ENCODE results near the gene ASIC5. TPM values are rescaled to one million over a fixed set of nuclear protein-coding genes. Genes with fewer than 3 reads are reported as not detected.

Gene ASIC5
- total RNA-seq, 1 experiment from 2014 or later = not detected

DNA sequence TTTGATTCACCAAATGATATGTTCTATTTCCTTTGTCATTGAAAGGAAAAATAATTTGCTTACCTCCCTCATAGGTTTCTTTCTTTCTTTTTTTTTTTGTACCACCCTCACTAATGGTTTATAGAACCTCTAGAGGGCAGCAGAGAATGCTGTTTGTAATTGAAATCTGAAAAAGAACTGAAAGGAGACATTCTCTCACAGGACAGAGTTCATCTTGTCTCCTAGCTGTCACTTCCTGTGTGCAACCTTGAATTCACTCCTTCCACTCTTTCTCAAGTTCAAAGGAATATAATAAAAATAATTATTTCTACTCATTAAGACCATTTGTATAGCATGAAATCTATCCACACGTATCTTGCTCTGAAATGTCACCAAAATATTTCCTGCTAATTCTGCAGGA is 56.2 kb downstream of the ASIC5 start:
- Histone ChIP-seq H3K9me3 (ENCODE audit: control insufficient read depth, insufficient read depth, low read depth, low read length) (no peaks in the 10 kb centered on the region), H3K27ac (ENCODE audit: low read length) (no peak overlapping the region), H3K27me3 (ENCODE audit: control insufficient read depth, insufficient read depth, low read length) (no peaks in the 10 kb centered on the region), H3K4me3 (ENCODE audit: low read depth in 2 of 2, low read length in 2 of 2) (no peak overlapping the region), H3K4me1 (ENCODE audit: control insufficient read depth, insufficient read depth, low read length) (no peaks in the 10 kb centered on the region), H3K36me3 (ENCODE audit: control insufficient read depth, insufficient read depth, low read length) (no peaks in the 10 kb centered on the region)
- no peak for TF ChIP-seq SIN3A (IDR thresholded peaks at IDR 0.05; ENCODE audit: borderline replicate concordance, insufficient read depth, low read depth, low read length)
- TF ChIP-seq, protein P1, sequence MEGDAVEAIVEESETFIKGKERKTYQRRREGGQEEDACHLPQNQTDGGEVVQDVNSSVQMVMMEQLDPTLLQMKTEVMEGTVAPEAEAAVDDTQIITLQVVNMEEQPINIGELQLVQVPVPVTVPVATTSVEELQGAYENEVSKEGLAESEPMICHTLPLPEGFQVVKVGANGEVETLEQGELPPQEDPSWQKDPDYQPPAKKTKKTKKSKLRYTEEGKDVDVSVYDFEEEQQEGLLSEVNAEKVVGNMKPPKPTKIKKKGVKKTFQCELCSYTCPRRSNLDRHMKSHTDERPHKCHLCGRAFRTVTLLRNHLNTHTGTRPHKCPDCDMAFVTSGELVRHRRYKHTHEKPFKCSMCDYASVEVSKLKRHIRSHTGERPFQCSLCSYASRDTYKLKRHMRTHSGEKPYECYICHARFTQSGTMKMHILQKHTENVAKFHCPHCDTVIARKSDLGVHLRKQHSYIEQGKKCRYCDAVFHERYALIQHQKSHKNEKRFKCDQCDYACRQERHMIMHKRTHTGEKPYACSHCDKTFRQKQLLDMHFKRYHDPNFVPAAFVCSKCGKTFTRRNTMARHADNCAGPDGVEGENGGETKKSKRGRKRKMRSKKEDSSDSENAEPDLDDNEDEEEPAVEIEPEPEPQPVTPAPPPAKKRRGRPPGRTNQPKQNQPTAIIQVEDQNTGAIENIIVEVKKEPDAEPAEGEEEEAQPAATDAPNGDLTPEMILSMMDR (IDR thresholded peaks at IDR 0.05) = peak; percentile 52; the same call in 1 of the 2 replicates
- ATAC-seq (no peak), DNase-seq (ENCODE audit: low read depth, low spot score) (peak; percentile 35)
- intact Hi-C loops (cut with micrococcal nuclease; ENCODE audit: unreplicated experiment) (loop anchor here (1.0 kb wide), 1 partner anchor 143 kb away; the partner anchor contains the start of gene CTSO), in situ Hi-C loops (cut with HindIII; ENCODE audit: low pct_unique_long_range_greater_than_20kb, low sequenced_read_pairs) (no loop called here)
- CTCF ChIA-PET = no interaction called here
- POLR2A ChIA-PET = no interaction called here
- no TSS peak for BruUV-seq (replicated peaks)

DNA sequence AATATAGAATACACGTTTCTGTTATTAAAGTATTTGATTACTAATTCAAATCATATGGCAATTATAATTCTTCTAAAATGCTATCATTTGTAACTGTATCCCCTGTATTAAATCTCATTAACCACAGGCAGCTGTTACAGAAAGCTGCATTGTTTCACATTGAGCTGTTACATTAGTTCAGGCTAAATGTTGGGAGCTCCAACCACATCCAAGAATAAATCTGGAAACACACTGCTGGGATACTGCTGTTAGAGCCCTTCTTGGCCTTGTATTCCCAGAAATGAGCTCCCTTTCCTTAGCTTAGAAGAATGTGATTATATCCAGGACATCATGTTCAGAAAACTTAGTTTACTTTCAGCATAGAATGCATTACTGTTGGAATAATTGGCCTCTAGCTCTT is 59.1 kb downstream of the ASIC5 start:
- H3K4me1 ChIP-seq (ENCODE audit: control insufficient read depth, insufficient read depth, low read length) = no peaks in the 10 kb centered on the region
- no TSS peak for BruUV-seq (replicated peaks)
- H3K9me3 ChIP-seq (ENCODE audit: control insufficient read depth, insufficient read depth, low read depth, low read length) = no peaks in the 10 kb centered on the region
- ATAC-seq = no peak
- no peak overlapping the region for H3K27ac ChIP-seq (ENCODE audit: low read length)
- POLR2A ChIA-PET = no interaction called here
- in situ Hi-C loops (cut with HindIII; ENCODE audit: low pct_unique_long_range_greater_than_20kb, low sequenced_read_pairs) = no loop called here
- TF ChIP-seq POLR2AphosphoS5 (IDR thresholded peaks at IDR 0.05; ENCODE audit: low read depth, low read length) (no peak), SIN3A (IDR thresholded peaks at IDR 0.05; ENCODE audit: borderline replicate concordance, insufficient read depth, low read depth, low read length) (no peak), TCF7L2 (IDR thresholded peaks at IDR 0.05; ENCODE audit: low read depth, low read length) (no peak)
- TF ChIP-seq, protein P2, sequence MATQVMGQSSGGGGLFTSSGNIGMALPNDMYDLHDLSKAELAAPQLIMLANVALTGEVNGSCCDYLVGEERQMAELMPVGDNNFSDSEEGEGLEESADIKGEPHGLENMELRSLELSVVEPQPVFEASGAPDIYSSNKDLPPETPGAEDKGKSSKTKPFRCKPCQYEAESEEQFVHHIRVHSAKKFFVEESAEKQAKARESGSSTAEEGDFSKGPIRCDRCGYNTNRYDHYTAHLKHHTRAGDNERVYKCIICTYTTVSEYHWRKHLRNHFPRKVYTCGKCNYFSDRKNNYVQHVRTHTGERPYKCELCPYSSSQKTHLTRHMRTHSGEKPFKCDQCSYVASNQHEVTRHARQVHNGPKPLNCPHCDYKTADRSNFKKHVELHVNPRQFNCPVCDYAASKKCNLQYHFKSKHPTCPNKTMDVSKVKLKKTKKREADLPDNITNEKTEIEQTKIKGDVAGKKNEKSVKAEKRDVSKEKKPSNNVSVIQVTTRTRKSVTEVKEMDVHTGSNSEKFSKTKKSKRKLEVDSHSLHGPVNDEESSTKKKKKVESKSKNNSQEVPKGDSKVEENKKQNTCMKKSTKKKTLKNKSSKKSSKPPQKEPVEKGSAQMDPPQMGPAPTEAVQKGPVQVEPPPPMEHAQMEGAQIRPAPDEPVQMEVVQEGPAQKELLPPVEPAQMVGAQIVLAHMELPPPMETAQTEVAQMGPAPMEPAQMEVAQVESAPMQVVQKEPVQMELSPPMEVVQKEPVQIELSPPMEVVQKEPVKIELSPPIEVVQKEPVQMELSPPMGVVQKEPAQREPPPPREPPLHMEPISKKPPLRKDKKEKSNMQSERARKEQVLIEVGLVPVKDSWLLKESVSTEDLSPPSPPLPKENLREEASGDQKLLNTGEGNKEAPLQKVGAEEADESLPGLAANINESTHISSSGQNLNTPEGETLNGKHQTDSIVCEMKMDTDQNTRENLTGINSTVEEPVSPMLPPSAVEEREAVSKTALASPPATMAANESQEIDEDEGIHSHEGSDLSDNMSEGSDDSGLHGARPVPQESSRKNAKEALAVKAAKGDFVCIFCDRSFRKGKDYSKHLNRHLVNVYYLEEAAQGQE (IDR thresholded peaks at IDR 0.05; ENCODE audit: insufficient read depth in 1 of 2, low read depth in 2 of 2, low read length in 1 of 2) = no peak
- TF ChIP-seq, protein P1 (IDR thresholded peaks at IDR 0.05) = no peak
- intact Hi-C loops (cut with micrococcal nuclease; ENCODE audit: unreplicated experiment) = no loop called here
- no peaks in the 10 kb centered on the region for H3K36me3 ChIP-seq (ENCODE audit: control insufficient read depth, insufficient read depth, low read length)
- no peak overlapping the region for H3K4me3 ChIP-seq (ENCODE audit: low read depth in 2 of 2, low read length in 2 of 2)
- CTCF ChIA-PET = no interaction called here
- no peaks in the 10 kb centered on the region for H3K27me3 ChIP-seq (ENCODE audit: control insufficient read depth, insufficient read depth, low read length)
- DNase-seq (ENCODE audit: low read depth, low spot score) = no peak
